ENCODE results near the gene JAK2. TPM values are rescaled to one million over a fixed set of nuclear protein-coding genes. Genes with fewer than 3 reads are reported as not detected.

The JAK2 gene
- total RNA-seq, 2 donors from 2014 or later = 8.6 to 13.9 TPM

GRCh38 chr9:5113994-5114748, 129.1 kb downstream of the JAK2 start:
- TF ChIP-seq POLR2A (IDR thresholded peaks at IDR 0.05) = no peak
- no peak for TF ChIP-seq POLR2AphosphoS5 (IDR thresholded peaks at IDR 0.05)
- TF ChIP-seq, protein P1, sequence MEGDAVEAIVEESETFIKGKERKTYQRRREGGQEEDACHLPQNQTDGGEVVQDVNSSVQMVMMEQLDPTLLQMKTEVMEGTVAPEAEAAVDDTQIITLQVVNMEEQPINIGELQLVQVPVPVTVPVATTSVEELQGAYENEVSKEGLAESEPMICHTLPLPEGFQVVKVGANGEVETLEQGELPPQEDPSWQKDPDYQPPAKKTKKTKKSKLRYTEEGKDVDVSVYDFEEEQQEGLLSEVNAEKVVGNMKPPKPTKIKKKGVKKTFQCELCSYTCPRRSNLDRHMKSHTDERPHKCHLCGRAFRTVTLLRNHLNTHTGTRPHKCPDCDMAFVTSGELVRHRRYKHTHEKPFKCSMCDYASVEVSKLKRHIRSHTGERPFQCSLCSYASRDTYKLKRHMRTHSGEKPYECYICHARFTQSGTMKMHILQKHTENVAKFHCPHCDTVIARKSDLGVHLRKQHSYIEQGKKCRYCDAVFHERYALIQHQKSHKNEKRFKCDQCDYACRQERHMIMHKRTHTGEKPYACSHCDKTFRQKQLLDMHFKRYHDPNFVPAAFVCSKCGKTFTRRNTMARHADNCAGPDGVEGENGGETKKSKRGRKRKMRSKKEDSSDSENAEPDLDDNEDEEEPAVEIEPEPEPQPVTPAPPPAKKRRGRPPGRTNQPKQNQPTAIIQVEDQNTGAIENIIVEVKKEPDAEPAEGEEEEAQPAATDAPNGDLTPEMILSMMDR (IDR thresholded peaks at IDR 0.05) = no peak
- Histone ChIP-seq H3K4me3 (no peak overlapping the region), H3K9me3 (no peaks in the 10 kb centered on the region), H3K27ac (no peak overlapping the region), H3K27me3 (replicated peaks; ENCODE audit: insufficient read depth) (no peaks in the 10 kb centered on the region), H3K36me3 (peaks cover 0 to 9% of the 10 kb centered on the region in 2 donors), H3K4me1 (replicated peaks) (no peaks in the 10 kb centered on the region)
- intact Hi-C loops (cut with DNase I) = no loop called here
- 97% methylated on average over 22 of the region's 22 CpGs for WGBS
- no peak for DNase-seq (ENCODE audit: low spot score)

GRCh38 chr9:5122116-5122515, 137.0 kb downstream of the JAK2 start:
- 76% methylated on average over 1 of the region's 1 CpG for WGBS
- Histone ChIP-seq H3K4me1 (replicated peaks) (no peaks in the 10 kb centered on the region), H3K27ac (no peak overlapping the region), H3K27me3 (replicated peaks; ENCODE audit: insufficient read depth) (no peaks in the 10 kb centered on the region), H3K9me3 (no peaks in the 10 kb centered on the region), H3K4me3 (no peak overlapping the region), H3K36me3 (no peaks in the 10 kb centered on the region)
- intact Hi-C loops (cut with DNase I) = no loop called here
- TF ChIP-seq, protein P1 (IDR thresholded peaks at IDR 0.05) = no peak
- TF ChIP-seq POLR2AphosphoS5 (IDR thresholded peaks at IDR 0.05) (no peak), POLR2A (IDR thresholded peaks at IDR 0.05) (no peak)
- no peak for DNase-seq (ENCODE audit: low spot score)

GRCh38 chr9:5122516-5122915, 137.4 kb downstream of the JAK2 start:
- Histone ChIP-seq H3K27me3 (replicated peaks; ENCODE audit: insufficient read depth) (no peaks in the 10 kb centered on the region), H3K27ac (no peak overlapping the region), H3K4me1 (replicated peaks) (no peaks in the 10 kb centered on the region), H3K4me3 (no peak overlapping the region), H3K9me3 (no peaks in the 10 kb centered on the region), H3K36me3 (no peaks in the 10 kb centered on the region)
- no peak for DNase-seq (ENCODE audit: low spot score)
- 97% methylated on average over 3 of the region's 3 CpGs for WGBS
- TF ChIP-seq POLR2A (IDR thresholded peaks at IDR 0.05) (no peak), POLR2AphosphoS5 (IDR thresholded peaks at IDR 0.05) (no peak)
- TF ChIP-seq, protein P1 (IDR thresholded peaks at IDR 0.05) = no peak
- intact Hi-C loops (cut with DNase I) = no loop called here

DNA sequence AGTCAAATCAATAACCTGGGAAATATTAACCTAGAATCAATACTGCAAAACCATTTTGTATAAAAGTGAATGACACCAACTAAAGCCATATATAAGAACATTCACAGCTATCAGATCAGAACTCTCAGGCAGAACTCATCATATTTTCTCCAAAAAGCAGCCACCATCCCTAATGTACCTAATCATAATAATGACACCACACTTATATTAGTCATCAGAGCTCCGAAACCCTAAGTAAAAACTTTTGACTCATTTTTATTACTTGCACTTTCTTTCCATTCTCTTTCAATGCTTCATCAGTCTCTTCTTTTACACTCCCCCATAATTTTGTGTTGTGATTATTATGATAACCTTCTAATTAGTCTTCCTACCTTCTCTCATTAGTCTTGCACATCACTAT, 155.1 kb downstream of the JAK2 start:
- WGBS = 86% methylated on average over 1 of the region's 1 CpG
- no peaks in the 10 kb centered on the region for H3K27me3 ChIP-seq (replicated peaks; ENCODE audit: insufficient read depth)
- intact Hi-C loops (cut with DNase I) = no loop called here
- no peaks in the 10 kb centered on the region for H3K36me3 ChIP-seq
- no peak for TF ChIP-seq POLR2A (IDR thresholded peaks at IDR 0.05)
- no peak for TF ChIP-seq POLR2AphosphoS5 (IDR thresholded peaks at IDR 0.05)
- TF ChIP-seq, protein P1 (IDR thresholded peaks at IDR 0.05) = no peak
- H3K4me3 ChIP-seq = no peak overlapping the region
- H3K27ac ChIP-seq = no peak overlapping the region
- no peaks in the 10 kb centered on the region for H3K9me3 ChIP-seq
- DNase-seq (ENCODE audit: low spot score) = no peak
- H3K4me1 ChIP-seq (replicated peaks) = no peaks in the 10 kb centered on the region

GRCh38 chr9:5144217-5144616, 159.1 kb downstream of the JAK2 start:
- intact Hi-C loops (cut with DNase I) = no loop called here
- H3K27me3 ChIP-seq (replicated peaks; ENCODE audit: insufficient read depth) = no peaks in the 10 kb centered on the region
- H3K4me1 ChIP-seq (replicated peaks) = no peaks in the 10 kb centered on the region
- no peaks in the 10 kb centered on the region for H3K36me3 ChIP-seq
- TF ChIP-seq POLR2AphosphoS5 (IDR thresholded peaks at IDR 0.05) (no peak), POLR2A (IDR thresholded peaks at IDR 0.05) (no peak)
- TF ChIP-seq, protein P1 (IDR thresholded peaks at IDR 0.05) = no peak
- H3K4me3 ChIP-seq = no peak overlapping the region
- 80% methylated on average over 7 of the region's 7 CpGs for WGBS
- no peak for DNase-seq (ENCODE audit: low spot score)
- H3K27ac ChIP-seq = no peak overlapping the region
- no peaks in the 10 kb centered on the region for H3K9me3 ChIP-seq
